Measurements from ENCODE around the gene KRTAP5-7. TPM values are rescaled to one million over a fixed set of nuclear protein-coding genes. Genes with fewer than 3 reads are reported as not detected.

KRTAP5-7 gene
- total RNA-seq, 1 experiment from 2014 or later: not detected

DNA sequence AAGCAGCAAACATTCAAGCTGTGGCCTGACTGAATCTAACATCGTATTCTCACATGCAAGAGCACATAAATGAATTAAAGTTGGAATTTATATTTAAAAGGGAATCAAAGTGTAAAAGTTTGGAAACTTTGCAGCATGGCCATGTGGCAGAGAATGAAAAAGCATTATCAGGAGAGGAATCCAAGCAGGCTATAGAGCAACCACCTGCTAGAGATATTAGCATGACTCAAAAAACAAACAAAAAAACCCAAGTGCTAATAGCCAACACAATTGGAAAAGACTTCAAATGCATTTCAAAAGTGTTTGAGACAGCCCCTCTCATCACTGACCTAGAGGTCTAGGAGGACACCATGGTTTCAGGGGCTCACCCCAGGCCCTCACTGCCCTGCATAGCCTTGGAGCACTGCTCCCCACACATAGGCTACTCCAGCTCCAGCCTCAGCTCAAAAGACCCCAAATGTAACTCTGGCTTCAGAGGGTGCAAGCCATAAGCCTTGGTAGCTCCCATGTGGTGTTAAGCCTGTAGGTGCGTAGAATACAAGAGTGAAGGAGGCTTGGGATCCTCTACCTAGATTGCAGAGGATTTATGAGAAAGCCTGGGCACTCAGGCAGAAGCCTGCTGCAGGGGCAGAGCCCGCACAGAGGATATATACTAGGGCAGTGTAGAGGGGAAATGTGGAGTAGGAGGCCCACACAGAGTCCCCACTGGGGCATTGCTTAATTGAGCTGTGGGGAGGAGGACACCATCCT lies 1.7 kb upstream of the KRTAP5-7 start:
- Histone ChIP-seq H3K9me2 (ENCODE audit: insufficient read depth) (no peaks in the 10 kb centered on the region), H3K36me3 (ENCODE audit: control insufficient read depth in 1 of 2, insufficient read depth in 2 of 2, low read length in 2 of 2) (no peaks in the 10 kb centered on the region), H3K9me3 (ENCODE audit: control insufficient read depth in 1 of 2, insufficient read depth in 1 of 2, low read depth in 1 of 2, low read length in 2 of 2) (no peaks in the 10 kb centered on the region), H4K20me1 (ENCODE audit: insufficient read depth) (no peaks in the 10 kb centered on the region), H3K9ac (ENCODE audit: low read length) (no peak overlapping the region), H2AFZ (ENCODE audit: low read depth, low read length, poor library complexity, severe bottlenecking) (no peak overlapping the region), H3K27me3 (ENCODE audit: insufficient read depth, low read length) (no peaks in the 10 kb centered on the region), H3K4me3 (replicated peaks in 1 of 2; ENCODE audit: low read depth in 1 of 2, low read length in 2 of 2) (no peak overlapping the region), H3K4me2 (ENCODE audit: low read length) (no peak overlapping the region), H3K79me2 (ENCODE audit: insufficient read depth, low read length) (no peaks in the 10 kb centered on the region), H3K4me1 (ENCODE audit: control insufficient read depth in 1 of 2, insufficient read depth in 2 of 2, low read length in 2 of 2) (no peaks in the 10 kb centered on the region), H3K27ac (ENCODE audit: low read depth, low read length) (no peak overlapping the region)
- POLR2A ChIA-PET: no interaction called here
- RAD21 ChIA-PET (ENCODE audit: low non-redundant PET in 1 of 2, low total read pairs in 2 of 2, uncharacterized antibody in 2 of 2, unreplicated experiment in 2 of 2): no interaction called here
- no peak for ATAC-seq
- intact Hi-C loops (cut with micrococcal nuclease): no loop called here
- no TSS peak for BruUV-seq (replicated peaks)
- DNase-seq (ENCODE audit: low read depth, low spot score): no peak
- CTCF ChIA-PET: no interaction called here
- TF ChIP-seq CBX3 (IDR thresholded peaks at IDR 0.05; ENCODE audit: low read depth) (no peak), YY1 (IDR thresholded peaks at IDR 0.05; ENCODE audit: extremely low read depth, insufficient replicate concordance, low read depth, low read length) (no peak), CEBPB (IDR thresholded peaks at IDR 0.05; ENCODE audit: low read depth) (no peak), EGR1 (IDR thresholded peaks at IDR 0.05; ENCODE audit: low read depth) (no peak), POLR2A (IDR thresholded peaks at IDR 0.05; ENCODE audit: borderline replicate concordance, extremely low read depth, insufficient read depth, insufficient read length) (no peak), SRF (IDR thresholded peaks at IDR 0.05; ENCODE audit: low read depth) (no peak), EZH2 (IDR thresholded peaks at IDR 0.05) (no peak), ZNF274 (IDR thresholded peaks at IDR 0.05; ENCODE audit: low read depth, low read length) (no peak), RAD21 (IDR thresholded peaks at IDR 0.05; ENCODE audit: low read depth) (no peak), SIN3A (IDR thresholded peaks at IDR 0.05; ENCODE audit: low read depth) (no peak)
- TF ChIP-seq, protein P1, sequence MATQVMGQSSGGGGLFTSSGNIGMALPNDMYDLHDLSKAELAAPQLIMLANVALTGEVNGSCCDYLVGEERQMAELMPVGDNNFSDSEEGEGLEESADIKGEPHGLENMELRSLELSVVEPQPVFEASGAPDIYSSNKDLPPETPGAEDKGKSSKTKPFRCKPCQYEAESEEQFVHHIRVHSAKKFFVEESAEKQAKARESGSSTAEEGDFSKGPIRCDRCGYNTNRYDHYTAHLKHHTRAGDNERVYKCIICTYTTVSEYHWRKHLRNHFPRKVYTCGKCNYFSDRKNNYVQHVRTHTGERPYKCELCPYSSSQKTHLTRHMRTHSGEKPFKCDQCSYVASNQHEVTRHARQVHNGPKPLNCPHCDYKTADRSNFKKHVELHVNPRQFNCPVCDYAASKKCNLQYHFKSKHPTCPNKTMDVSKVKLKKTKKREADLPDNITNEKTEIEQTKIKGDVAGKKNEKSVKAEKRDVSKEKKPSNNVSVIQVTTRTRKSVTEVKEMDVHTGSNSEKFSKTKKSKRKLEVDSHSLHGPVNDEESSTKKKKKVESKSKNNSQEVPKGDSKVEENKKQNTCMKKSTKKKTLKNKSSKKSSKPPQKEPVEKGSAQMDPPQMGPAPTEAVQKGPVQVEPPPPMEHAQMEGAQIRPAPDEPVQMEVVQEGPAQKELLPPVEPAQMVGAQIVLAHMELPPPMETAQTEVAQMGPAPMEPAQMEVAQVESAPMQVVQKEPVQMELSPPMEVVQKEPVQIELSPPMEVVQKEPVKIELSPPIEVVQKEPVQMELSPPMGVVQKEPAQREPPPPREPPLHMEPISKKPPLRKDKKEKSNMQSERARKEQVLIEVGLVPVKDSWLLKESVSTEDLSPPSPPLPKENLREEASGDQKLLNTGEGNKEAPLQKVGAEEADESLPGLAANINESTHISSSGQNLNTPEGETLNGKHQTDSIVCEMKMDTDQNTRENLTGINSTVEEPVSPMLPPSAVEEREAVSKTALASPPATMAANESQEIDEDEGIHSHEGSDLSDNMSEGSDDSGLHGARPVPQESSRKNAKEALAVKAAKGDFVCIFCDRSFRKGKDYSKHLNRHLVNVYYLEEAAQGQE (IDR thresholded peaks at IDR 0.05; ENCODE audit: low read depth): no peak
- TF ChIP-seq, protein P2, sequence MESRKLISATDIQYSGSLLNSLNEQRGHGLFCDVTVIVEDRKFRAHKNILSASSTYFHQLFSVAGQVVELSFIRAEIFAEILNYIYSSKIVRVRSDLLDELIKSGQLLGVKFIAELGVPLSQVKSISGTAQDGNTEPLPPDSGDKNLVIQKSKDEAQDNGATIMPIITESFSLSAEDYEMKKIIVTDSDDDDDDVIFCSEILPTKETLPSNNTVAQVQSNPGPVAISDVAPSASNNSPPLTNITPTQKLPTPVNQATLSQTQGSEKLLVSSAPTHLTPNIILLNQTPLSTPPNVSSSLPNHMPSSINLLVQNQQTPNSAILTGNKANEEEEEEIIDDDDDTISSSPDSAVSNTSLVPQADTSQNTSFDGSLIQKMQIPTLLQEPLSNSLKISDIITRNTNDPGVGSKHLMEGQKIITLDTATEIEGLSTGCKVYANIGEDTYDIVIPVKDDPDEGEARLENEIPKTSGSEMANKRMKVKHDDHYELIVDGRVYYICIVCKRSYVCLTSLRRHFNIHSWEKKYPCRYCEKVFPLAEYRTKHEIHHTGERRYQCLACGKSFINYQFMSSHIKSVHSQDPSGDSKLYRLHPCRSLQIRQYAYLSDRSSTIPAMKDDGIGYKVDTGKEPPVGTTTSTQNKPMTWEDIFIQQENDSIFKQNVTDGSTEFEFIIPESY (IDR thresholded peaks at IDR 0.05; ENCODE audit: extremely low read depth, insufficient replicate concordance, low read length): no peak
- TF ChIP-seq, protein P3, sequence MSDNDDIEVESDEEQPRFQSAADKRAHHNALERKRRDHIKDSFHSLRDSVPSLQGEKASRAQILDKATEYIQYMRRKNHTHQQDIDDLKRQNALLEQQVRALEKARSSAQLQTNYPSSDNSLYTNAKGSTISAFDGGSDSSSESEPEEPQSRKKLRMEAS (IDR thresholded peaks at IDR 0.05): no peak
